ENCODE data around the gene SLCO3A1. TPM values are rescaled to one million over a fixed set of nuclear protein-coding genes. Genes with fewer than 3 reads are reported as not detected.

The SLCO3A1 gene
- total and polyA plus RNA-seq, 4 donors = 1.6 to 3.6 (median 2.4) TPM

- TF ChIP-seq ZBTB33 (IDR thresholded peaks at IDR 0.05) = no peak
Observed at GRCh38 chr15:92073044-92073785, 219.7 kb downstream of the SLCO3A1 start (continued).

- TF ChIP-seq RXRA (IDR thresholded peaks at IDR 0.05) (no peak), FOXA2 (IDR thresholded peaks at IDR 0.05) (no peak), JUND (IDR thresholded peaks at IDR 0.05) (no peak), SP1 (IDR thresholded peaks at IDR 0.05) (no peak), YY1 (IDR thresholded peaks at IDR 0.05) (no peak), TAF1 (conservative IDR thresholded peaks at IDR 0.05) (no peak), CTCF (IDR thresholded peaks at IDR 0.05; ENCODE audit: low read depth, low read length, missing input control) (no peak), MAX (IDR thresholded peaks at IDR 0.05) (no peak), NR2F2 (IDR thresholded peaks at IDR 0.05) (no peak), HNF4A (conservative IDR thresholded peaks at IDR 0.05) (no peak), FOXA1 (IDR thresholded peaks at IDR 0.05) (no peak), RAD21 (IDR thresholded peaks at IDR 0.05) (no peak), ZBTB33 (IDR thresholded peaks at IDR 0.05) (no peak), EGR1 (IDR thresholded peaks at IDR 0.05; ENCODE audit: low read depth in 2 of 2) (no peak)
- Histone ChIP-seq H3K27ac (ENCODE audit: low read depth in 1 of 2, low read length in 2 of 2) (no peak overlapping the region), H3K4me1 (ENCODE audit: control insufficient read depth in 4 of 4, insufficient read depth in 4 of 4, low read length in 3 of 4) (peaks cover 0 to 8% (median 0%) of the 10 kb centered on the region in 4 donors), H3K27me3 (ENCODE audit: control insufficient read depth in 4 of 4, insufficient read depth in 4 of 4, low read length in 3 of 4) (no peaks in the 10 kb centered on the region), H3K9ac (ENCODE audit: low read depth in 1 of 2, low read length in 2 of 2) (no peak overlapping the region), H3K9me3 (ENCODE audit: control insufficient read depth in 4 of 4, low read length in 3 of 4) (no peaks in the 10 kb centered on the region), H3K4me3 (ENCODE audit: low read depth in 1 of 3, low read length in 3 of 3) (no peak overlapping the region), H3K36me3 (ENCODE audit: control insufficient read depth in 4 of 4, insufficient read depth in 3 of 4, low read depth in 1 of 4, low read length in 3 of 4) (no peaks in the 10 kb centered on the region)
- DNase-seq (ENCODE audit: low spot score) = no peak
- WGBS = 71% methylated on average over 4 of the region's 4 CpGs
Observed at GRCh38 chr15:92074101-92074500, 220.6 kb downstream of the SLCO3A1 start.

DNA sequence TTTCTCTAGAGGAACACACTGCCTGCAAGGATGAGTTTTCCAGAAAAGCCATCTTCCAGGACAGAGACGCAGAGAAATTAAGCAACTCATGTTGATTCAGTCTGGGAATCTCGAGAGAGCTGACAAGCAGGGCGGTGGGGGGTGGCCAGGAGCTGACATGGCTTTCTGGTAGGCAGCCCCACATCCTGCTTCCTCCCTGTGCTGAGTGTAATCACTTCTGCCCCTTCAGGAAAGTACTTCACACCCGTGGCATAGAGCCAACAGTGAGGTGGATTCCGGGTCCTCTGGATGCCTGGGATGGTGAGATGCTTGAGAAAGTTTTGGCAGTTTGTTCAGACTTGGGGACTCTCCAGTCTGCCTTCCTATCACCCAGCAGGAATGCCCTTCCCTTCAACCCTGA is 221.1 kb downstream of the SLCO3A1 start:
- DNase-seq (ENCODE audit: low spot score) = no peak
- H3K36me3 ChIP-seq (ENCODE audit: control insufficient read depth in 4 of 4, insufficient read depth in 3 of 4, low read depth in 1 of 4, low read length in 3 of 4) = no peaks in the 10 kb centered on the region
- WGBS = 41% methylated on average over 5 of the region's 5 CpGs
- H3K4me3 ChIP-seq (ENCODE audit: low read depth in 1 of 3, low read length in 3 of 3) = no peak overlapping the region
- no peak overlapping the region for H3K27ac ChIP-seq (ENCODE audit: low read depth in 1 of 2, low read length in 2 of 2)
- H3K4me1 ChIP-seq (ENCODE audit: control insufficient read depth in 4 of 4, insufficient read depth in 4 of 4, low read length in 3 of 4) = peaks cover 0 to 8% (median 0%) of the 10 kb centered on the region in 4 donors
- H3K9me3 ChIP-seq (ENCODE audit: control insufficient read depth in 4 of 4, low read length in 3 of 4) = no peaks in the 10 kb centered on the region
- H3K27me3 ChIP-seq (ENCODE audit: control insufficient read depth in 4 of 4, insufficient read depth in 4 of 4, low read length in 3 of 4) = no peaks in the 10 kb centered on the region
- no peak for TF ChIP-seq SP1 (IDR thresholded peaks at IDR 0.05)
- TF ChIP-seq JUND (IDR thresholded peaks at IDR 0.05) = no peak
- no peak for TF ChIP-seq RAD21 (IDR thresholded peaks at IDR 0.05)
- peak; percentile 45 for TF ChIP-seq ZBTB33 (IDR thresholded peaks at IDR 0.05)
- H3K9ac ChIP-seq (ENCODE audit: low read depth in 1 of 2, low read length in 2 of 2) = no peak overlapping the region
